SK-N-SH (cell line): ENCODE measurements around the gene XIRP1. TPM values are rescaled to one million over a fixed set of nuclear protein-coding genes. Genes with fewer than 3 reads are reported as not detected.

Experiments
- CTCF ChIA-PET: fragments of 300-600, 350-600 bp; formaldehyde crosslinking; extraction: SDS; loops from one replicate; lab custom pipeline; 2021; lab: Yijun Ruan, JAX
- POLR2A ChIA-PET: fragments of 350-600 bp; sonication (Branson Sonifier 250); formaldehyde crosslinking; extraction: SDS; loops from one replicate; lab custom pipeline; 2020; ENCODE audit warnings: antibody characterized with exemption, inconsistent platforms; lab: Yijun Ruan, JAX
- DNase-seq: peaks from one replicate; pipeline ENCODE4 v3.0.0; 2012
- H2AFZ ChIP-seq: fragments of 200-600 bp; sonication (generic); 2 replicates; pipeline ENCODE4 v1.8.1; 2016; ENCODE audit warnings: antibody characterized with exemption, mild to moderate bottlenecking, low read depth
- H3F3A ChIP-seq: fragments of 200-600 bp; sonication (generic); replicated peaks from 2 replicates; pipeline ENCODE3; 2016; ENCODE audit warnings: antibody characterized with exemption, mild to moderate bottlenecking; ENCODE audit not compliant: insufficient read depth
- H3K27ac ChIP-seq, 2 experiments: fragments of 200-500 bp in 1 of 2; fragments of 200-600 bp in 1 of 2; sonication (Bioruptor generic) in 1 of 2; sonication (generic), shearing (Covaris generic) in 1 of 2; 2 replicates each; pipeline versions ENCODE4 v1.5.1 to v1.6.1; 2014 to 2016; ENCODE audit warnings: low read depth in 2 of 2, inconsistent platforms in 1 of 2, low read length in 1 of 2, mild to moderate bottlenecking in 1 of 2, mixed read lengths in 1 of 2
- H3K27me3 ChIP-seq: fragments of 200-600 bp; sonication (generic), shearing (Covaris generic); 2 replicates; pipeline ENCODE4 v1.6.1; 2016; ENCODE audit warnings: mixed run types; ENCODE audit not compliant: insufficient read depth
- H3K36me3 ChIP-seq, 2 experiments: fragments of 200-500 bp in 1 of 2; fragments of 200-600 bp in 1 of 2; sonication (Bioruptor generic) in 1 of 2; sonication (generic) in 1 of 2; replicated peaks in 1 of 2; 2 replicates each; pipeline versions ENCODE3 to v1.5.1; 2014 to 2016; ENCODE audit warnings: low read length in 1 of 2, mild to moderate bottlenecking in 1 of 2; ENCODE audit not compliant: insufficient read depth in 2 of 2, control insufficient read depth in 1 of 2
- H3K4me1 ChIP-seq, 2 experiments: fragments of 200-500 bp in 1 of 2; fragments of 200-600 bp in 1 of 2; sonication (Bioruptor generic) in 1 of 2; sonication (generic), shearing (Covaris generic) in 1 of 2; 2 replicates each; pipeline versions ENCODE4 v1.5.1 to v1.6.1; 2014 to 2016; ENCODE audit warnings: low read depth in 1 of 2, low read length in 1 of 2, mixed run types in 1 of 2; ENCODE audit not compliant: insufficient read depth in 2 of 2, control insufficient read depth in 1 of 2
- H3K4me2 ChIP-seq: fragments of 200-600 bp; sonication (generic), shearing (Covaris generic); 2 replicates; pipeline ENCODE4 v1.6.1; 2017; ENCODE audit warnings: mixed run types
- H3K4me3 ChIP-seq, 2 experiments: fragments of 200-500 bp in 1 of 2; fragments of 200-600 bp in 1 of 2; sonication (Bioruptor generic) in 1 of 2; sonication (generic), shearing (Covaris generic) in 1 of 2; 2 replicates each; pipeline versions ENCODE4 v1.5.1 to v1.8.1; 2014 to 2016; ENCODE audit warnings: low read depth in 2 of 2, inconsistent platforms in 1 of 2, low read length in 1 of 2, mild to moderate bottlenecking in 1 of 2, mixed read lengths in 1 of 2, moderate library complexity in 1 of 2
- H3K79me2 ChIP-seq: fragments of 200-600 bp; sonication (generic); 2 replicates; pipeline ENCODE4 v1.8.1; 2017; ENCODE audit warnings: mild to moderate bottlenecking; ENCODE audit not compliant: insufficient read depth
- H3K9ac ChIP-seq: fragments of 200-600 bp; sonication (generic); 2 replicates; pipeline ENCODE4 v1.6.1; 2017; ENCODE audit warnings: mixed run types
- H3K9me2 ChIP-seq: fragments of 200-600 bp; sonication (generic); 2 replicates; pipeline ENCODE4 v1.6.1; 2017; ENCODE audit warnings: mixed run types
- H3K9me3 ChIP-seq: fragments of 200-600 bp; sonication (generic); 2 replicates; pipeline ENCODE4 v1.6.1; 2017; ENCODE audit warnings: mixed run types, mild to moderate bottlenecking, moderate library complexity
- H4K20me1 ChIP-seq: fragments of 200-600 bp; sonication (generic); 2 replicates; pipeline ENCODE4 v1.6.1; 2017; ENCODE audit warnings: mild to moderate bottlenecking, mixed run types; ENCODE audit not compliant: insufficient read depth
- EP300 ChIP-seq, 2 experiments: IDR thresholded peaks; 2 replicates each; pipeline versions ENCODE4 v1.4.0 to v1.6.1; 2012; ENCODE audit warnings: borderline replicate concordance in 1 of 2, low read depth in 1 of 2, low read length in 1 of 2
- JUND ChIP-seq: IDR thresholded peaks from 2 replicates; pipeline ENCODE4 v1.4.0; 2012
- MEF2A ChIP-seq: IDR thresholded peaks from 2 replicates; pipeline ENCODE4 v1.4.0; 2012; ENCODE audit warnings: low read depth, borderline replicate concordance
- NRF1 ChIP-seq: IDR thresholded peaks from 2 replicates; pipeline ENCODE4 v1.6.1; 2012; ENCODE audit warnings: low read depth, mild to moderate bottlenecking, low read length
- RXRA ChIP-seq: IDR thresholded peaks from 2 replicates; pipeline ENCODE4 v1.4.0; 2012; ENCODE audit warnings: low read depth, mild to moderate bottlenecking, borderline replicate concordance
- WGBS: methylation state at CpG from one replicate; pipeline ENCODE4 v1.1.6; 2017; ENCODE audit warnings: low lambda C conversion rate; 5-methylcytosine and 5-hydroxymethylcytosine counted together
- polyA plus RNA-seq, 3 experiments: library from polyadenylated mRNA; depleted of rRNA; stranded (reverse); fragments of >200 nt; gene quantifications; 2 replicates each; pipeline ENCODE4 v1.2.3, GENCODE V29; 2012
- TF ChIP-seq, protein P1 (sequence below): IDR thresholded peaks from 2 replicates; pipeline ENCODE4 v1.4.0; 2012; ENCODE audit warnings: low read depth
- TF ChIP-seq, protein P2 (sequence below): fragments of 200-600 bp; sonication (generic); IDR thresholded peaks from 2 replicates; pipeline ENCODE4 v1.6.1; 2017; ENCODE audit warnings: antibody characterized with exemption, mild to moderate bottlenecking, moderate library complexity
- TF ChIP-seq, protein P3 (sequence below): IDR thresholded peaks from 2 replicates; pipeline ENCODE4 v1.4.0; 2012; ENCODE audit warnings: low read depth, borderline replicate concordance

Gene XIRP1
- polyA plus RNA-seq, 1 of the 3 experiments (the other 2 are of a cell fraction): not detected

DNA sequence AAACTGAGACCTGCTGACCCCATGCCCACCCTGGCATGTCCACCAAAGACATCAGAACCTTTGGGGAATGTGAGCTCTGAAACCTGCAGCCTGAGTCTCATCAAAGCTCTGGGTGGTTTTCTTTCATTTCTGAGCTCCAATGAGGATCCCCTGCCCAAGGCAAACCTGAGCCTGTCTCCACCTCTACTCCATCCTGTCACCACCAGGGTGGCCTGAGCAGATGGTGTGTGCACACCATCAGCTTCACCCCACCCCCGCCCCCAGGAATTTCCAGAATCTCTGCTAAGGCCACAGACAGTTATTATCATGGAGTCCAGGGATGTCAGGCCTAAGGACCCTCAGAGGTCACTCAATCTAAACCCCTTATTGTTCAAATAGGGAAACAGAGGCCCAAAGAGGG is 1.3 kb downstream of the XIRP1 start:
- peaks cover 0 to 2% of the 10 kb centered on the region in 2 experiments; a peak in 1 of 4 replicates for H3K4me1 ChIP-seq
- no peak overlapping the region for H3K27ac ChIP-seq
- CTCF ChIA-PET: interaction anchor here (0.8 to 16.7 kb wide), 8 partner anchors 12 to 187 kb away, joined by 3 to 510 read pairs (median 16); partner anchors contain the start of gene CX3CR1
- no peaks in the 10 kb centered on the region for H3F3A ChIP-seq
- H3K27me3 ChIP-seq: no peaks in the 10 kb centered on the region
- POLR2A ChIA-PET: interaction anchor here (1.0 kb wide), 1 partner anchor 14 kb away, joined by 3 read pairs; no protein-coding TSS in a partner anchor
- no peaks in the 10 kb centered on the region for H3K36me3 ChIP-seq
- no peaks in the 10 kb centered on the region for H3K9me3 ChIP-seq
- no peaks in the 10 kb centered on the region for H4K20me1 ChIP-seq
- H3K4me3 ChIP-seq: no peak overlapping the region
- no peaks in the 10 kb centered on the region for H3K79me2 ChIP-seq
- no peak overlapping the region for H3K4me2 ChIP-seq
- DNase-seq: no peak
- no peak overlapping the region for H2AFZ ChIP-seq
- WGBS: 55% methylated on average over 1 of the region's 1 CpG
- H3K9me2 ChIP-seq: no peaks in the 10 kb centered on the region
- TF ChIP-seq RXRA (no peak), JUND (no peak)
- no peak overlapping the region for H3K9ac ChIP-seq

DNA sequence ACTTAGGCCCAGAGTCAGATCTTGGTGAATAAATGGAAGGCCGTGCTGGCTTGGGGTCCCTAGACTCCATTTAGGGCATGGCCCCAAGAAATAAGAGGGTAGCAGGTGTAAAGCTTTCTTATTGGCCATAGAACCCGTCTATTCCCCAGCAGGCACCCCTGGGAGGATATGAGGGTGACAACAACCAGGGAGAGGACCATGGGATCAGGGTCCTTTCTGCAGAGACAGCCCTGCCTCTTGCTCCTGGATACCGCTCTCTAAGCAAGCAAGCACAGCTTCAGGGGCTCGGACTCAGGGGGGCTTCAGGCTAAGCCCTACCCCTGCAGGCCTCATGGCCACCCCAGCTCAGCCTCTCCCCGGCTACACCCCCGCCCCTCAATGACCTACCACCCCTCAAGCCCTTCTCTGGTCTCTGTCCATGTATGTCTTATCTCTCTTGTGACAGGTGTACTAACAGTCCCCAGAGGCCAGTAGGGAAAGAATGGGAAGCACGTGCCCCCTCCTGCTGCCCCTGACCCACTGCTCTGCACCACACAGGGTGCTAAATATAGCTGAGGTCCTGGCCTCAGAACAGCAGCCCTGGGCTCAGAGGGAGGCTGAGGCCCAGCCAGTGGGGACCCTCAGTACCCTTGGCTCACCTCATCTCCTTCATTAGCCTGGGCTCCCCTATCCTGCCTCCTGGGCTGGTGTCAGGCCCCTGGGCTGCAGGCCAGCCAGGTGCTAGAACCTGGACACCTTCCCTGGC is 1.9 kb downstream of the XIRP1 start:
- Histone ChIP-seq H3K4me3 (no peak overlapping the region), H3K36me3 (no peaks in the 10 kb centered on the region), H3K27me3 (no peaks in the 10 kb centered on the region), H3F3A (no peaks in the 10 kb centered on the region), H4K20me1 (no peaks in the 10 kb centered on the region), H2AFZ (no peak overlapping the region), H3K4me2 (no peak overlapping the region), H3K9me2 (no peaks in the 10 kb centered on the region), H3K4me1 (peaks cover 0 to 2% of the 10 kb centered on the region in 2 experiments; a peak in 1 of 4 replicates), H3K9ac (no peak overlapping the region), H3K9me3 (no peaks in the 10 kb centered on the region), H3K27ac (no peak overlapping the region), H3K79me2 (no peaks in the 10 kb centered on the region)
- WGBS: 60% methylated on average over 5 of the region's 7 CpGs
- no peak for TF ChIP-seq NRF1
- TF ChIP-seq EP300 (IDR thresholded peaks at IDR 0.05; ENCODE audit: borderline replicate concordance in 1 of 2, low read depth in 1 of 2, low read length in 1 of 2): no peak
- TF ChIP-seq, protein P1, sequence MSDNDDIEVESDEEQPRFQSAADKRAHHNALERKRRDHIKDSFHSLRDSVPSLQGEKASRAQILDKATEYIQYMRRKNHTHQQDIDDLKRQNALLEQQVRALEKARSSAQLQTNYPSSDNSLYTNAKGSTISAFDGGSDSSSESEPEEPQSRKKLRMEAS: no peak
- no peak for TF ChIP-seq MEF2A
- TF ChIP-seq, protein P2, sequence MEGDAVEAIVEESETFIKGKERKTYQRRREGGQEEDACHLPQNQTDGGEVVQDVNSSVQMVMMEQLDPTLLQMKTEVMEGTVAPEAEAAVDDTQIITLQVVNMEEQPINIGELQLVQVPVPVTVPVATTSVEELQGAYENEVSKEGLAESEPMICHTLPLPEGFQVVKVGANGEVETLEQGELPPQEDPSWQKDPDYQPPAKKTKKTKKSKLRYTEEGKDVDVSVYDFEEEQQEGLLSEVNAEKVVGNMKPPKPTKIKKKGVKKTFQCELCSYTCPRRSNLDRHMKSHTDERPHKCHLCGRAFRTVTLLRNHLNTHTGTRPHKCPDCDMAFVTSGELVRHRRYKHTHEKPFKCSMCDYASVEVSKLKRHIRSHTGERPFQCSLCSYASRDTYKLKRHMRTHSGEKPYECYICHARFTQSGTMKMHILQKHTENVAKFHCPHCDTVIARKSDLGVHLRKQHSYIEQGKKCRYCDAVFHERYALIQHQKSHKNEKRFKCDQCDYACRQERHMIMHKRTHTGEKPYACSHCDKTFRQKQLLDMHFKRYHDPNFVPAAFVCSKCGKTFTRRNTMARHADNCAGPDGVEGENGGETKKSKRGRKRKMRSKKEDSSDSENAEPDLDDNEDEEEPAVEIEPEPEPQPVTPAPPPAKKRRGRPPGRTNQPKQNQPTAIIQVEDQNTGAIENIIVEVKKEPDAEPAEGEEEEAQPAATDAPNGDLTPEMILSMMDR: no peak
- TF ChIP-seq, protein P3, sequence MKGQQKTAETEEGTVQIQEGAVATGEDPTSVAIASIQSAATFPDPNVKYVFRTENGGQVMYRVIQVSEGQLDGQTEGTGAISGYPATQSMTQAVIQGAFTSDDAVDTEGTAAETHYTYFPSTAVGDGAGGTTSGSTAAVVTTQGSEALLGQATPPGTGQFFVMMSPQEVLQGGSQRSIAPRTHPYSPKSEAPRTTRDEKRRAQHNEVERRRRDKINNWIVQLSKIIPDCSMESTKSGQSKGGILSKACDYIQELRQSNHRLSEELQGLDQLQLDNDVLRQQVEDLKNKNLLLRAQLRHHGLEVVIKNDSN: no peak
- no peak for DNase-seq
- ChIA-PET CTCF (interaction anchor here (0.6 to 16.7 kb wide), 39 partner anchors 9 to 216 kb away, joined by 3 to 510 read pairs (median 5); partner anchors contain the start of genes CX3CR1 and RPSA), POLR2A (interaction anchor here (1.0 kb wide), 1 partner anchor 13 kb away, joined by 3 read pairs; no protein-coding TSS in a partner anchor)
